Measurements from ENCODE around the gene EBF3.

DNA sequence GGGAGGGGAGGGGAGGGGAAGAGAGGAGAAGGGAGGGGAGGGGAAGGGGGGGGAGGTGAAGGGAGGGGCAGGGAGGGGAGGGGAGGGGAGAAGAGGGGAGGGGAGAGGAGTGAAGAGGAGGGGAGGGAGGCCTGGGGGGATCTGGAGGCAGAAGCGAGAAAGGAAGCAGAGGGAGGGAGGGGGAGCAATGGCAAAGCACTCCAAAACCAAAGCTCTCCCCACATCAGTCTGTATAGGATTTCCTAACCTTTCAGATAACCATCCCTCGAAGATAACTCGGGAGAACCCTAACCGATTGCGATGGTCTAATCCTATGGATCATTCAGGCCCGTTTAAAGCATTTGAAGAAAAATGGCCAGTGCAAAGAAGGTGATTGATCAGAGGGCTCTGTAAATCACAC, 19.0 kb downstream of the EBF3 start:
- TF ChIP-seq, protein P1, sequence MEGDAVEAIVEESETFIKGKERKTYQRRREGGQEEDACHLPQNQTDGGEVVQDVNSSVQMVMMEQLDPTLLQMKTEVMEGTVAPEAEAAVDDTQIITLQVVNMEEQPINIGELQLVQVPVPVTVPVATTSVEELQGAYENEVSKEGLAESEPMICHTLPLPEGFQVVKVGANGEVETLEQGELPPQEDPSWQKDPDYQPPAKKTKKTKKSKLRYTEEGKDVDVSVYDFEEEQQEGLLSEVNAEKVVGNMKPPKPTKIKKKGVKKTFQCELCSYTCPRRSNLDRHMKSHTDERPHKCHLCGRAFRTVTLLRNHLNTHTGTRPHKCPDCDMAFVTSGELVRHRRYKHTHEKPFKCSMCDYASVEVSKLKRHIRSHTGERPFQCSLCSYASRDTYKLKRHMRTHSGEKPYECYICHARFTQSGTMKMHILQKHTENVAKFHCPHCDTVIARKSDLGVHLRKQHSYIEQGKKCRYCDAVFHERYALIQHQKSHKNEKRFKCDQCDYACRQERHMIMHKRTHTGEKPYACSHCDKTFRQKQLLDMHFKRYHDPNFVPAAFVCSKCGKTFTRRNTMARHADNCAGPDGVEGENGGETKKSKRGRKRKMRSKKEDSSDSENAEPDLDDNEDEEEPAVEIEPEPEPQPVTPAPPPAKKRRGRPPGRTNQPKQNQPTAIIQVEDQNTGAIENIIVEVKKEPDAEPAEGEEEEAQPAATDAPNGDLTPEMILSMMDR (IDR thresholded peaks at IDR 0.05) = no peak
- no peak for TF ChIP-seq POLR2A (IDR thresholded peaks at IDR 0.05)
